ENCODE data around the gene POLR3B.
"Not testable (repeated sequence)": the region's sequence is repeated elsewhere in the genome, so short reads cannot be mapped to it uniquely, and the experiment has no call there.

The POLR3B gene

DNA sequence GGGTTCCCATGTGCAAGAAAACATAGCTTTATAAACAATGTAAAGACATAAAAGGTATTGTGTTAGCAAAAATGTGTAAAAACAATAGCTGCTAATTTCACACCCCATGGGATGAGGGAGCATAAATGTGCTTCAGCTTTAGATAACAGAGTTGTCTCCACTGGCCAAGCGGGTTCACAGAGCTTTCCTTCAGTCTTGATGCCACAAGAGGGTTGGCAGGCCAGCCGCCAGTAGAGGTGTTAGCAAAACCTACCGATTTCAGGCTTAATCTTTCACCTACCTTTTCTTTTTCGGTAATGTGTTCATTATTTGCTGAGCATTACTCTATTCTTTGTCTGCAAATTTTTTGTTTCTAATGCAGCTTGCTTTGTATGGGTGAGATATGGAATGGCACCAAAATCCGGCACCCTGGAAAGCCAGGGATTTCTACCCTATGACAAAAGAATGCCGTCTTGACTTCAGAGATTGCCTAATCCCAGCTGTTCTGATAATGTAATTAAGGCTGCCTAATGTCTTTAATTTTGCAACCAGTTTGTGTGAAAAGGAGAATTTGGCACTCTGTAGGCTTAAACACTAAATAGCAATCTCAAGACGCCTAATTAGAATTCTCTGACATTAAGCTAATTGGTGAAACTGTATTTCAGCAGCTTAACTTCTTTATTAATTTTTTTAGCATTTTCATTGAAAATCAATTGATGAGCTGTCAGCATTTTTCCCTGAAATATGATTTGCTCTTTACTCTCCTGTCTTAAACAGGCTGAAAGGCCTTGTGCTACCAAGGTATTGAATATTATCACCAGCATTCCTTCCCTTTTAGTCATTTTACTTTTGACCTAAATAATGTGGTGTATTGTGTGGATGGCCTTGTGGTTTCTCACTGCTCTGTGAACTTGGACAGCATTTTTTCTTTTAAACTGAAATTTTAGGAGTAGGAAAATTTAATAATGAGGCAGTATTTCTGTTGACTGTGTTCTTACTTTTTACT lies 60.7 kb downstream of the POLR3B start:
- no peak for DNase-seq

DNA sequence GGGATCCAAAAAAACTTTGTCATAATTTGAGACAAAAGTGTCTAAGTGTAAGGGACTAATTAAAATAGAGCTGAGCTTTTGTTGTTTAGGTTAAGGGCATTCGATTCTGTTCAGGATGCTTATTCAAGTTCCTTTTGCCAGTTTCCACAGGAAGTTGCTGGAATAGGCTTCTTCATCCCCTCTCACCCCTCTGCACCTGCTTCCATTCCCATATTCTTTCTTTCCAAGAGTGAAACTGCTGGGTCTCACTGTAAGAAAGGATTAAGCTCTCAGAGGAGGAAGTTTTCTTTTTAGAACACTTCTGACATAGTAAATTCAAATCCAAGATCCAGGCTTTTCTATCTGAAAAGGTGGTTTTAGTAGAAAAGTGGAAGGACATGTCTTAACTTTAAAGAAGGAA lies 61.4 kb downstream of the POLR3B start:
- DNase-seq: no peak

DNA sequence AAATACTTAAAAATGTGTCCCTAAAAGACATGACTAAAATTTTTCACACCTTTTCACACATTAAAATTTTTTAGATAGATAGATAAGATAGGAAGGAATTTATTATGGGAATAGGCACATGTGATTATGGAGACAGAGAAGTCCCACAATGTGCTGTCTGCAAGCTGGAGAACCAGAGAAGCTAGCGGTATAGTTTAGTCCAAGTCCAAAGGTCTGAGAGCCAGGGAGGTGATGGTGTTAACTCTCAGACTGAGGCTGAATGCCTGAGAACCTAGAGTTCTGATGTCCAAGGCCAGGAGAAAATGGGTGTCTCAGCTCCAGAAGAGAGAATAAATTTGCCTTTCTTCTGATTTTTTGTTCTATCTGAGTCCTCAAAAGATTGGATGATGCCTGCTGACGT lies 65.7 kb downstream of the POLR3B start:
- no peak for DNase-seq

DNA sequence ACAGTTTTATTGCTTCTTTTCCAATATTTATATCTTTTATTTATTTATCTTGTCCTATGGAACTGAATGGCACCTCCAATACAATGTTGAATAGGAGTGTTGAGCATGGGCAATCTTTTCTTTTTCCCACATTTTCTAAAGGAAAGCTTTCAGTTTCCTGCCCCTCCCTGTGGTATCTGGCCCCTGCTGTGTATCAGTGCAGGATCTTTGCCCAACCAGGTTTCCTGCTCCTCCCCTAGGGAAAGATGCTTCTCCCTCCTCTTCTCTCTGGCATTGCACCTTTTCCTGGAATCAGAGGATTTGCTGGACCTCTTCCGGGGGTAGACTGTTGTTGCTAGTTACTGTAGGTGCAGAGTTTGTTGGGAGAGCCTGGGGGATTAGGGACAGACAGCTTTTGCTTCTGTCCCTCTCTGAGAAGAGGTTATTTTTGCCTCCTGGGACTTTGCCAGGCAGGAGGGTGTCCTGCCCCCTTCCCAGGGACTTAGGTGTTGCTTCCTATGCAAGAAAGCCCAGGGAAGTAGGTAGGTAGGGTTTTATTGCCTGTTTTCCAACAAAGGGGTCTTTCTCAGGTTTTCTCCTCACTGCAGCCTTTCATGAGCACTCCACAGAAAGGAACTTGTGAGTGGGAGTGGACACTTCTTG lies 67.6 kb downstream of the POLR3B start:
- DNase-seq: no peak

DNA sequence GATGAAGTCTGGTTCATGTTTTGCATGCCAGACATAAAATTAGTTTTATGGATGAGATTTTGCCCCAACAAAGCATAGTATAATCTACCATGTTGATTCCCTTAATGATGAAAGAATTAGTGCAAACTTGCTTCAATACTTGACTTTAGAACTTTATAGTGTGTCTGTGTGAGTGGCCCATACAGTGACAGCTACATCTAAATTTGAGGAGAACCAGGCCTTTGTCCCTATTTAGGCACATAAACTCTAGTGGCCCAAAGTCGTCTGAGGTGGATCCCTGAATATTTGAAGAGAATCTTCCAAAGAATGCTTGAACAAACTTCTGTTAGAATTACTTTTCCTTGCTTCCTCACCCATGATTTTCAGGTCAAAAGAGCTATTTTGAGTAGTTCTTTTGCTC lies 70.4 kb downstream of the POLR3B start:
- DNase-seq: no peak

DNA sequence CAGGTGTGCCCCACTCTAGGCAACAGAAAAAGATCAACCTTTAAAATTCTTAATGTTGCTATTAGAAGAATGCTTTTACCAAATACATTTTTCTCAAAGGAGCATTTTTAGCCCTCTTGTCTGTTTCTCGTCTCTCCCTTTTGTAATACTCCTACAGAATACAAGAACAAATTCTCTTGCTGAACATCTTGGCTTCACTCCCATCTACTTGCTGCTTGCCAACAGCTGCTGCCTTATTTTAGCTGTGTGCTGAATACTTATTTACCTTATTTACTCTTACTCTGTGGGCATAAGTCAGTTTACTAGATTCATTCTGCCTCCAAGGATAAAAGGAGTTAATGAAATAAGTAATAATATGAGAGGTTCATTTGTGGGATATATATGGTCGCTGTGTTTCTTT lies 70.8 kb downstream of the POLR3B start:
- no peak for DNase-seq

DNA sequence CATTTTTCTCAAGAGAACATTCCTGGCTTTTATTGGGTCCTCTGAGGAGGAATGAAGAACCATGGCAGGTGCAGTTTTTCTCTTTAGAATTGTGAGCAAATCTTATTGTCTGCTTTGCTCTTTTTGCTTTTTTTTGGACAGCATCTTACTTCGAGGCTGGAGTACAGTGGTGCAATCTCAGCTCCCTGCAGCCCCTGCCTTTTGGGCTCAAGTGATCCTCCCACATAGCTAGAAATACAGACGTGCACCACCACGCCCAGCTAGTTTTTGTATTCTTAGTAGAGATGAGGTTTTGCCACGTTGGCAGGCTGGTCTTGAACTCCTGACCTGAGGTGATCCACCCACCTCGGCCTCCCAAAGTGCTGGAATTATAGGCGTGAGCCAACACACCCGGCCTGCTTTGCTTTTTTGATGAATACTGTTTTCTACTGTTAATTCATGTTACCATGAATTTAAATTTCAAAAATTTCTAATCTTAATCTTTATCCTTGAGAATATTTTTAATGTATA lies 71.5 kb downstream of the POLR3B start:
- no peak for DNase-seq

DNA sequence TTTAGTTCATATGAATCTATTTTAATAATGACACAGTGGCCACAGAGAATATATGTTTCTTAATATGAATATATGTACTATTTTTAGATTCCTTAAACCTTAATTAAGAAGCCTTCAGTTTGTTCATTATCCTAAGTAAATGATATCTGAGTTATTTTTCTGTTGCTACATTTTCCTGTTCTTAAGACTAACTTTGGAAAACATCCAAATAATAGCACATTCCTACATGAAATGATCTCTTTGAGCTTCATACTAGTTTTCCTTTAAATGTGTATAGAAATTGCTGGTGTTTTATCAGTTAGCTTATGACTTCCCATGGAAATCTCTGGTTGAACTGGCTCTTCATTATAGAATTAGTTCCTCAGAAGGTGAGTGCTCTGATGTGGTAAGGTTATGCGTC lies 72.1 kb downstream of the POLR3B start:
- DNase-seq: no peak

DNA sequence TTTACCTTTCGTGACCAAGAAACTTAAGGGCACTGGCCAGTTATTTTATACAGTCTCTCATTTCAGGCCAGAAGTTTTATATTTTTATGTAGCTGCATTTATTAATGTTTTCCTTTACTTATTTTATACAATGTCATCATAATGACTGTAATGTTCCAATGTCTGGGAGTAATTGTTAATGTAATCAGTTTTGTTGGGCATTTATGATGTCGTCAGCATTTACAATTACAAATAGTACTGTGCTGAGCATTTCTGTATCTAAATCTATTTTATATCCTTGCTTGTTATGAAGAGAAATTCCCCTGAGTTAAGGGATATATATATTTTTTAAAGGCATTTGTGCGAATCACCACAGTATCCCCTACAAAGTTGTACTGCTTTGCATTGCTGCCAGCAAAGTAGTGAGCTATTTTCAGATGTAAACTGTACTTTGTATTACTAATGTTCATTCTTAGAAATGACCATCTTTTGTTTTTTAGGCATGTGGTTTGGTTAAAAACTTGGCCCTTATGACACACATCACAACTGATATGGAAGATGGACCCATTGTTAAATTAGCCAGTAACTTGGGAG lies 74.4 kb downstream of the POLR3B start:
- no peak for DNase-seq

DNA sequence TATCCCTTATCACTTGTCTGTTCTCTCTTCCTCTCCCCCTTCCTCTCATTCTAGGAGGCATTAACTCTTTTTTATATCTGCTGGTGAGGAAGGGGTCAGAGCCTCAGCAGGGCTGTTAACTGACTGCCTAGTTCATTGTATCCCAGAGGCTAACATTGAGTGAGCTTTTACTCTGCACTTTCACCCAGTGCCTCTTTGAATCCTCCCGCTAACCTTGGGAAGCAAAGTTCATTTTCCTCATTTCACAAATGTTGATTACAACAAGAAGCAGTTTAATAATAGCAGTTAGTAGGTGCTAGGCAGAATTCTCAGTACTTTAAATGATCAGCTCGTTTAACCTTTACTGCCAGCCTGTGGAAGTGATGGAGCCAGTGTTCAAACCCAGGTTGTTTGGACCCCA lies 75.5 kb downstream of the POLR3B start:
- no peak for DNase-seq

DNA sequence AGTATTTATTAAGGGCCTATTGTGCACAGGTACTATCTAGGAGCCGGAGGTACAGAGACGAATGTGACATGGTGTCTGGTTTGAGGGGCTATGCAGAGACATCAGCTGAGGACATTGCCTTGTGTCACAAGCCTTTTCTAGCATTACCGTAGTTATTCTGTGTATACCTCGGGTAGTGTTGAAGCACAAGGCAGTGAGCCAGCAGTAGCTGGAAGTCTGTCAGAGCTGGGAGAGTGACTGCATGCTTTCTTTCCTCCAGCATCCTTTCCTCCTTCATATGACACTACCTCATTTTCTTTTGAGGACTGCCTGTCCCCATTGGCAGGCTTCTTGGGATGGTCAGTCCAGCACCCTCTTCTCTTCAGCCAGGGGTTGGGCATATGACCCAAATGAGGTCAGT lies 77.0 kb downstream of the POLR3B start:
- no peak for DNase-seq

DNA sequence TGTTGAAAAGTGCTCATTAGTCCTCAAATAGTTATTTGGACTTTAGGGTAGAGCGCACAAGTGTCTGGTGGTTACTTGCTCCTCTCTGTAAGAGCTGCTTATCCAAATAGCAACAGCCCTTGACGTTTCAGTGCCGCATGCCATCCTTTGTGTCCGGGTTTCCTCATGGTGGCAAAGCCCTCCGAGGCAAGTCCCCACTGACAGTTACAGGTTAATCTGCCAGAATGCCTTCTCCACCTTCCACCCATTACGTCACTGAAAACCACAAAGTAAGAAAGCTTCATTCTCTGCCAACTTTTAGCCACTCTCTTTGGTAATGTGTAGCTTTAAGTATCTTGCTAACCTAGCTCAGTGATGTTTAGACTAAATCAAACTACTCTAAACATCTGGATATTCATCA lies 78.6 kb downstream of the POLR3B start:
- no peak for DNase-seq

DNA sequence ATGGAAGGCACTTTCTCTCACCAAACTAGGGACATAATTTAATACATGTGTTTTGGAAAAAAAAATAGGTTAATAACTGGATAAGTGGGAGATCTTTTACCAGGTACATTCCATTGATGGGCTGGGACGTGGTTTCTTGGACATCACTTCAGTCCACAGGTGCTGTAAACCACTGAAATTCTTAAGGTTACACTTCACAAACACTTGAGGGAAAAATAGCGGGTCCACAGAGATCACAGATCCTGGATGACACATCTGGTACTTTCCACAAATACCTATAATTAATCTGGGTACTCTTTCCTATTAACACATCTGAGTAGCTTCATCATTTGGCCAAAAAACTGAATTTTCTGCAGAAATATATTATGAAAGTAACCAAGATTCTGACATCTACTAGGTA lies 85.0 kb downstream of the POLR3B start:
- no peak for DNase-seq

DNA sequence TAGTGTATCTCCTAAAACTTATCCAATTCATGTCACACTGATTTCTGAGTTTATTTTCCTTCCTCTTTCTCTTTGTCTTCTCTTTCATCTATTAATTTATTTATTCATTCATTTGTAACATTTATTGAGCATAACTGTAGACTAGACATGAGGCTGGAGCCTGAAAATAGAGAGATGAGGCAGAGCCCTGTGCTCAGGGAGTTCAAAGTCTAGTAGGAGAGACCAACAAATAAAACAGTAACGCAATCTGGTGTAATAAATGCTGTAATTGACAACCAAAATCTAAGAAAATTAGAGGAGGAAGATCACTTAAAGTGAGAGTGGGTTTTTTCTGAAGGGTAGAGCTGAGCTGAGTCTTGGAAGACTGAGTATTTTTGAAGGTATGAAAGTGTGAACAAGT lies 87.5 kb downstream of the POLR3B start:
- no peak for DNase-seq

DNA sequence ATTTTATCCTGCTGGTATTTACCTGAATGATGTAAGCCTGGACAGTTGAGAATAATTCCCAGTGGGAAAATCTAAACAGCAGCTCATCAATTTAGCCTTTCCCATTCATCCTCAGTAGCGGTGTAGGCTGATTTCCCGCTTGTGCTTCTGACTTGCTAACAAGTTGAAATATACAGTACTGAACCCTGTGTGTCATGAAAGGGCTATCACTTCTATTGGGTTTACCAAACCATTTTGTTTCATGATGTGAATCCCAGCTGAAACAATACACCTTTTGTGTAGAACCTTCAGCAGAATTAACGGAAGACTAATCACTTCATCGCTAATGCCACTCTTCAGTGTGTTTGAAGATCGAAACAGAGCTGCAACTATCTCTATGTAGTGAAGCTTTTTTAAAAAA lies 88.4 kb downstream of the POLR3B start:
- DNase-seq: no peak

DNA sequence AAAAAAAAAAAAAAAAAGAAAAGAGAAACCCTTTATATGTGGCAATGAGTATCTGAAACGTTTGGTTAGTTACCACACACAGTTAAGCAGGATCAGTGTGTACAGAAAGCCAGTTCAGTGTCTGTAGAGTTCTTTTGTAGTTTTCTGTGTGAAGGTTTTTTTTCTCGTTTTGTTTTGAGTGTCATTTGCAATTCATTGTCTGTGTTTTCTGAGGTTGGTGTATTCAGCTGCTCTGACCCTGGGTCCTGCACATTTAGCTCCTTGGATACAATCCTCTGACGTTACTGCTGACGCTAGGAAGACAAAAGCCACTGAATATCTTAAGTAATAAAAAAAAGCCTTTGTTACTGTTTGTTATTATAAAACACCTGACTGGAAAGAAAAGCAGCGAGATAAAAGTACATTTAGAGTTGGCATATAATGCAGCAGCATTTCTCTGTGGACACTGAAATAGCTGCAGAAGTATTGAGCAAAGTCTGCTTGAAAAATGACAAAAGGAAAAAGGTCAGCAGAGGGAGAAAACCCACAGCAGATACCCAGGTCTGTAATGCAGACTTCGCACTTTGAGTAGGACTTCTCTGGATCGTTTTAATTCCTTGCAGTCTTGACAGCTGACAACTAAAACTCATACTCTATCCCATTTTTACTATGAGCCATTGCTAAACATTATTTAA lies 89.0 kb downstream of the POLR3B start:
- DNase-seq: no peak

DNA sequence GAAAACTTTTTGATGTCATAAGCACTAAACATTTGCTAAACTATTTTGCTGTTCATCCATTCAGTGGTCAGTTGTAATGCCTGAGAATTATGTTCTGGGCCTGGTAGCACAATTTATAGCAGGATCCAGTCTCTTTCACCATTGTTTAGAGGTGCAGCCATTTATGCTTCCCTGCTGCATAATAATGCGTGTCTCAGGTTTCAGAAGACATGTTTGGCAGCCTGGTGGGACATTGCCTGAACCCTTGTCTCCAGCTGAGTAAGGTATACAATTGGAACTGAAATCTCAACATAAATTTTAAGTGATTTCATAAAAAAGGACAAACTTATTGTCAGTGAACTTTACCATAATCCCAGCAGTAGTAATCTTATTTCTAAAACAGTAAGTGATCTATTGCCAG lies 94.8 kb downstream of the POLR3B start:
- no peak for DNase-seq

DNA sequence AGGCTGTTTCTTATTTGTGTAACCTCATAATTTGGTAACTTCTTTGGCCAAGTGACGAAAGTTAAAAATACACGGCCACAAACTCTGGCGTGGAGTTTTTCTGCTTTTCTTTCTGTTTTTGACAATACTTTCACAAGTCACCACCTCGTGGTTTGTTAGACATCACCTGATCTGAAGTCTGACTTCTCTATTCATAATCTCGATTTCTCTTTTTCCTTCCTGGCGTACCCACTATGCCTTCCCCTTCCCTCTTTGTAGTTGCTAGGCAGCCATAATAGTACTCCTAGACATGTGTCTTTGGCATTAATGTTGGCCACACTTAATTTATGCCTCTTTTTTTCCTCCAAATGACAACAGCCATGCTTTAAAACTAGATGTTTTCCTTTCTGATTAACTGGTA lies 97.6 kb downstream of the POLR3B start:
- DNase-seq: no peak

DNA sequence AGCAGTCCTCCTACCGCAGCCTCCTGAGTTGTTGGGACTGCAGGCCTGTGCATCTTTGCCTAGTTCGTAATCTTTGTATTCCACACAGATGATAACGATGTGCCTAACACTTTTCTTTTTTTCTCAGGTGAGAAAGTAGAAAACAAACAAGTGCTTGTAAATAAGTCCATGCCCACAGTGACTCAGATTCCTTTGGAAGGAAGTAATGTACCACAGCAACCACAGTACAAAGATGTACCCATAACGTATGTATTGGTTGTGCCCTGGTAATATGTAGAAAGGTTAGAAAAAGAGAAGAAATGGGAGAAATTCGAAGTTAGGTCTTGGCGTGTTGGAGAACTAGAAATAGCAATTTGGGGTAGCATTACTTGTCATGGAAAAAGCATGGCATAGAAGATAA lies 101.6 kb downstream of the POLR3B start:
- no peak for DNase-seq

DNA sequence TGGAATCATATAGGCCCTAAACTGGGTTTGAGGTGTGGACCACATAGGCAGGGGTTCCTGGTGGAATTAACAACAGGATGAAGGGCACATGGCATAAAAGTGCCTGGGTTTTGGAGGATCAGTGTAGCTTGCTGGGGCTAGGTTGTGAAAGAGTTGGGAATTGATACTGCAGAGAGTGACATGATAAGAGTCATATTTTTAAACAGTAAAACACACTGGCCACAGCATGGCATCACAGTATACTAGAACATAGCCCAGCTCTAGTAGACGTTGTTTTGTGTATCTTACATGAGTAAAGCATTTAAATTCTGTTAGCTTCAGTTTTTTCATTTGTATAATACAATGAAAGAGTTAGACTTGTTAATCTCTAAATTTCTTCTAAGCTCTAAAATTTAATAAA lies 102.0 kb downstream of the POLR3B start:
- DNase-seq: no peak

DNA sequence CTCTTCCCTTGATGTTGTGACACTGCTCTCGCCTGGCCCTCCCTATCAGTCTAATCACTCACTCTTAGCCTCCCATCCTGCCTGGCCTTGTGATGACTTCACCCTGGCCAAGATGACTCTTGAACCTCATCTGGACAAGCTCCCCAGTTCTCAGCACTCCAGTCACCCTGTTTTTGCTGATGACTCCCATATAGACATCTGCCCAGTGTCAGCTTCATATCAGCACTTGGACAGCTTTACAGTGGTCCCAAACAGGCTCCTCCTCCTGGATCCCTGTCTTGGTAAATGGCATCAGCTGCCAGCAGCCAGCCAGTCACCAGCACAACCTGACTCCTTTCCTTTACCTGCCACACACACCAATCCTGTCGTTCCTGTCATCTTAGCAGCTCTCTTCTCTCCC lies 104.2 kb downstream of the POLR3B start:
- DNase-seq: no peak

DNA sequence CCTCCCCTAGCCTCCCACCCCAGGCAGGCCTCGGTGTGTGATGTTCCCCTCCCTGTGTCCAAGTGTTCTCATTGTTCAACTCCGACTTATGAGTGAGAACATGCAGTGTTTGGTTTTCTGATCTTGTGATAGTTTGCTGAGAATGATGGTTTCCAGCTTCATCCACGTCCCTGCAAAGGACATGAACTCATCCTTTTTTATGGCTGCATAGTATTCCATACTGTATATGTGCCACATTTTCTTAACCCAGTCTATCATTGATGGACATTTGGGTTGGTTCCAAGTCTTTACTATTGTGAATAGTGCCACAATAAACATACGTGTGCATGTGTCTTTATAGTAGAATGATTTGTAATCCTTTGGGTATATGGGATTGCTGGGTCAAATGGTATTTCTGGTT lies 108.1 kb downstream of the POLR3B start:
- not testable (repeated sequence) for DNase-seq

DNA sequence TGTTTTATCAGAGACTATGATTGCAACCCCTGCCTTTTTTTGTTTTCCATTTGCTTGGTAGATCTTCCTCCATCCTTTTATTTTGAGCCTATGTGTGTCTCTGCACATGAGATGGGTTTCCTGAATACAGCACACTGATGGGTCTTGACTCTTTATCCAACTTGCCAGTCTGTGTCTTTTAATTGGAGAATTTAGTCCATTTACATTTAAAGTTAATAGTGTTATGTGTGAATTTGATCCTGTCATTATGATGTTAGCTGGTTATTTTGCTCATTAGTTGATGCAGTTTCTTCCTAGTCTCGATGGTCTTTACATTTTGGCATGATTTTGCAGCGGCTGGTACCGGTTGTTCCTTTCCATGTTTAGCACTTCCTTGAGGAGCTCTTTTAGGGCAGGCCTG lies 118.1 kb downstream of the POLR3B start:
- not testable (repeated sequence) for DNase-seq

All from activated CD4-positive, alpha-beta T cell treated with anti-CD3 and anti-CD28 coated beads, Interleukin-2, amount 50 U/mL, for 16 hours (primary cell).